Mesendoderm (in vitro differentiated cells): ENCODE data around the gene MRPL19.
A peak's percentile ranks its signal among the peaks of the same experiment; 100 is the strongest.

ENCODE experiments used
- DNase-seq: peaks from one replicate; pipeline ENCODE4 v3.0.0; 2013
- H2AK5ac ChIP-seq: 2 replicates; pipeline ENCODE4 v1.6.1; 2013; ENCODE audit warnings: low read length, inconsistent platforms
- H2BK120ac ChIP-seq: 2 replicates; pipeline ENCODE4 v1.6.1; 2013; ENCODE audit warnings: low read depth, mild to moderate bottlenecking, low read length, moderate library complexity, mixed read lengths
- H2BK15ac ChIP-seq: replicated peaks from 2 replicates; pipeline ENCODE4 v1.6.1; 2013; ENCODE audit warnings: low read depth, mild to moderate bottlenecking, moderate library complexity
- H2BK5ac ChIP-seq: 2 replicates; pipeline ENCODE4 v1.6.1; 2013; ENCODE audit warnings: low read length, inconsistent platforms
- H3K18ac ChIP-seq: 2 replicates; pipeline ENCODE4 v1.6.1; 2013; ENCODE audit warnings: mild to moderate bottlenecking, low read length, mixed read lengths
- H3K23ac ChIP-seq: one replicate; pipeline ENCODE4 v1.6.1; 2013; ENCODE audit warnings: low read length
- H3K27ac ChIP-seq: 2 replicates; pipeline ENCODE4 v1.5.1; 2013; ENCODE audit warnings: low read depth, mild to moderate bottlenecking, inconsistent platforms, low read length, moderate library complexity
- H3K27me3 ChIP-seq: 2 replicates; pipeline ENCODE4 v1.6.1; 2013; ENCODE audit warnings: low read length, control low read depth, mild to moderate bottlenecking, inconsistent platforms; ENCODE audit not compliant: insufficient read depth, poor library complexity
- H3K36me3 ChIP-seq: 2 replicates; pipeline ENCODE4 v1.6.1; 2013; ENCODE audit warnings: low read length, inconsistent platforms; ENCODE audit not compliant: control insufficient read depth, insufficient read depth
- H3K4ac ChIP-seq: one replicate; pipeline ENCODE4 v1.6.1; 2013; ENCODE audit warnings: low read depth, mild to moderate bottlenecking, low read length, moderate library complexity
- H3K4me1 ChIP-seq: 2 replicates; pipeline ENCODE4 v1.6.1; 2013; ENCODE audit warnings: low read depth, low read length, inconsistent platforms; ENCODE audit not compliant: control insufficient read depth
- H3K4me2 ChIP-seq: 2 replicates; pipeline ENCODE4 v1.6.1; 2013; ENCODE audit warnings: low read length
- H3K4me3 ChIP-seq: 2 replicates; pipeline ENCODE4 v1.5.1; 2013; ENCODE audit warnings: mild to moderate bottlenecking, low read length
- H3K56ac ChIP-seq: one replicate; pipeline ENCODE4 v1.6.1; 2013; ENCODE audit warnings: low read length
- H3K79me1 ChIP-seq: 2 replicates; pipeline ENCODE4 v1.6.1; 2013; ENCODE audit warnings: low read length, inconsistent platforms
- H3K79me2 ChIP-seq: 2 replicates; pipeline ENCODE4 v1.6.1; 2013; ENCODE audit warnings: mild to moderate bottlenecking, low read length; ENCODE audit not compliant: control insufficient read depth, insufficient read depth
- H3K9ac ChIP-seq: 2 replicates; pipeline ENCODE4 v1.6.1; 2013; ENCODE audit warnings: low read length, inconsistent platforms
- H4K5ac ChIP-seq: one replicate; pipeline ENCODE4 v1.6.1; 2013; ENCODE audit warnings: low read length
- H4K8ac ChIP-seq: one replicate; pipeline ENCODE4 v1.6.1; 2013; ENCODE audit warnings: low read depth, mild to moderate bottlenecking, control low read depth, low read length, moderate library complexity
- WGBS: extraction: QIAGEN DNeasy Blood & Tissue Kit; methylation state at CpG from one replicate; pipeline ENCODE4 v1.1.7; 2013; ENCODE audit warnings: low lambda C conversion rate, missing lambda C conversion rate; ENCODE audit not compliant: insufficient coverage; ENCODE audit errors: extremely low coverage; 5-methylcytosine and 5-hydroxymethylcytosine counted together

Gene MRPL19

GRCh38 chr2:75602724-75603342, 43.8 kb upstream of the MRPL19 start:
- H3K27ac ChIP-seq, result no peak overlapping the region

GRCh38 chr2:75603477-75603876, 43.1 kb upstream of the MRPL19 start:
- Histone ChIP-seq H4K8ac (no peak overlapping the region), H3K79me2 (no peaks in the 10 kb centered on the region), H3K4me3 (no peak overlapping the region), H3K79me1 (no peaks in the 10 kb centered on the region), H3K27ac (no peak overlapping the region), H2BK120ac (no peak overlapping the region), H3K4ac (no peak overlapping the region), H3K4me1 (no peaks in the 10 kb centered on the region), H3K4me2 (no peak overlapping the region), H2AK5ac (no peak overlapping the region), H3K9ac (no peak overlapping the region), H2BK5ac (no peak overlapping the region), H3K18ac (no peak overlapping the region), H4K5ac (no peak overlapping the region), H2BK15ac (no peak overlapping the region), H3K23ac (no peak overlapping the region), H3K56ac (no peak overlapping the region), H3K27me3 (no peaks in the 10 kb centered on the region), H3K36me3 (no peaks in the 10 kb centered on the region)
- DNase-seq, result no peak
- WGBS, result no CpG with 5 or more reads among the region's 1 CpG

More at GRCh38 chr2:75602724-75603342, 43.8 kb upstream of the MRPL19 start:
- H2AK5ac ChIP-seq, result no peak overlapping the region
- no peak overlapping the region for H4K5ac ChIP-seq
- no peak overlapping the region for H3K4me3 ChIP-seq
- no peak overlapping the region for H2BK5ac ChIP-seq
- H3K4ac ChIP-seq, result no peak overlapping the region
- H3K79me1 ChIP-seq, result no peaks in the 10 kb centered on the region
- no peaks in the 10 kb centered on the region for H3K4me1 ChIP-seq
- no peak overlapping the region for H3K9ac ChIP-seq
- H3K18ac ChIP-seq, result no peak overlapping the region
- WGBS, result no CpG with 5 or more reads among the region's 6 CpGs
- H2BK15ac ChIP-seq, result no peak overlapping the region
- DNase-seq, result no peak
- H3K27me3 ChIP-seq, result no peaks in the 10 kb centered on the region
- H3K36me3 ChIP-seq, result no peaks in the 10 kb centered on the region
- no peak overlapping the region for H2BK120ac ChIP-seq
- H3K79me2 ChIP-seq, result no peaks in the 10 kb centered on the region
- no peak overlapping the region for H3K23ac ChIP-seq
- H4K8ac ChIP-seq, result no peak overlapping the region
- H3K56ac ChIP-seq, result no peak overlapping the region
- no peak overlapping the region for H3K4me2 ChIP-seq

GRCh38 chr2:75604484-75604883, 42.1 kb upstream of the MRPL19 start:
- Histone ChIP-seq H4K8ac (no peak overlapping the region), H2BK5ac (no peak overlapping the region), H3K23ac (no peak overlapping the region), H3K4me1 (no peaks in the 10 kb centered on the region), H3K27me3 (no peaks in the 10 kb centered on the region), H3K4me3 (no peak overlapping the region), H3K18ac (peak overlapping the region; percentile 32), H3K79me2 (no peaks in the 10 kb centered on the region), H2AK5ac (no peak overlapping the region), H3K79me1 (no peaks in the 10 kb centered on the region), H3K4ac (no peak overlapping the region), H2BK15ac (no peak overlapping the region), H3K36me3 (no peaks in the 10 kb centered on the region), H3K56ac (no peak overlapping the region), H3K9ac (no peak overlapping the region), H4K5ac (no peak overlapping the region), H2BK120ac (no peak overlapping the region), H3K4me2 (no peak overlapping the region), H3K27ac (no peak overlapping the region)
- DNase-seq, result no peak
- WGBS, result no CpG with 5 or more reads among the region's 4 CpGs

- no CpG with 5 or more reads among the region's 6 CpGs for WGBS
- Histone ChIP-seq H4K8ac (no peak overlapping the region), H3K4me3 (no peak overlapping the region), H2BK5ac (no peak overlapping the region), H3K4me1 (no peaks in the 10 kb centered on the region), H3K9ac (no peak overlapping the region), H3K36me3 (no peaks in the 10 kb centered on the region), H2AK5ac (no peak overlapping the region), H3K23ac (no peak overlapping the region), H2BK120ac (no peak overlapping the region), H2BK15ac (no peak overlapping the region), H4K5ac (no peak overlapping the region), H3K18ac (no peak overlapping the region), H3K79me1 (no peaks in the 10 kb centered on the region), H3K56ac (no peak overlapping the region), H3K4me2 (no peak overlapping the region), H3K27me3 (no peaks in the 10 kb centered on the region), H3K4ac (no peak overlapping the region), H3K79me2 (no peaks in the 10 kb centered on the region), H3K27ac (no peak overlapping the region)
- peak; percentile 75 for DNase-seq
These were observed 40.6 kb upstream of the MRPL19 start for GRCh38 chr2:75605770-75606529.

- no peak overlapping the region for H2BK15ac ChIP-seq
- H3K18ac ChIP-seq, result no peak overlapping the region
- no peak overlapping the region for H2BK5ac ChIP-seq
- H3K56ac ChIP-seq, result no peak overlapping the region
- no peak overlapping the region for H4K5ac ChIP-seq
- H3K23ac ChIP-seq, result no peak overlapping the region
- DNase-seq, result no peak
- no CpG with 5 or more reads among the region's 8 CpGs for WGBS
- no peaks in the 10 kb centered on the region for H3K79me1 ChIP-seq
- H3K36me3 ChIP-seq, result no peaks in the 10 kb centered on the region
- H4K8ac ChIP-seq, result no peak overlapping the region
- H3K9ac ChIP-seq, result no peak overlapping the region
- H3K4me3 ChIP-seq, result no peak overlapping the region
- no peak overlapping the region for H2AK5ac ChIP-seq
- H3K4me2 ChIP-seq, result no peak overlapping the region
- H2BK120ac ChIP-seq, result no peak overlapping the region
- H3K4me1 ChIP-seq, result no peaks in the 10 kb centered on the region
- no peaks in the 10 kb centered on the region for H3K79me2 ChIP-seq
- no peaks in the 10 kb centered on the region for H3K27me3 ChIP-seq
- no peak overlapping the region for H3K27ac ChIP-seq
- no peak overlapping the region for H3K4ac ChIP-seq
These were observed 39.7 kb upstream of the MRPL19 start for GRCh38 chr2:75606761-75607399.
